ENCODE measurements around the gene MED14. TPM values are rescaled to one million over a fixed set of nuclear protein-coding genes. Genes with fewer than 3 reads are reported as not detected.
"Not testable (repeated sequence)": the region's sequence is repeated elsewhere in the genome, so short reads cannot be mapped to it uniquely, and the experiment has no call there.

MED14 gene
- 24.8 and 28.3 TPM in 2 replicates for total RNA-seq (ENCODE audit: low replicate concordance)

- peak; percentile 76 for DNase-seq (ENCODE audit: low read depth)
- H3K4me3 ChIP-seq (ENCODE audit: low read depth, low read length): peak within 1 kb of the TSS; percentile 86
- peak; percentile 67 for TF ChIP-seq CTCF (IDR thresholded peaks at IDR 0.05; ENCODE audit: insufficient read depth, low read length)
Measured at GRCh38 chrX:40735325-40736169, at the start of gene MED14. Gene MED14 (minus strand): TSS chrX:40735542. CDS start chrX:40735412, 130 bp downstream.

GRCh38 chrX:40784516-40785151 lies 49.3 kb upstream of the MED14 start:
- H3K4me3 ChIP-seq (ENCODE audit: low read depth, low read length): no peak overlapping the region
- no peak for TF ChIP-seq CTCF (IDR thresholded peaks at IDR 0.05; ENCODE audit: insufficient read depth, low read length)
- DNase-seq (ENCODE audit: low read depth): no peak

GRCh38 chrX:40782644-40783259 lies 47.4 kb upstream of the MED14 start:
- not testable (repeated sequence) for DNase-seq (ENCODE audit: low read depth); H3K4me3 ChIP-seq (ENCODE audit: low read depth, low read length)

GRCh38 chrX:40780951-40781350 lies 45.6 kb upstream of the MED14 start:
- DNase-seq (ENCODE audit: low read depth): no peak
- no peak for TF ChIP-seq CTCF (IDR thresholded peaks at IDR 0.05; ENCODE audit: insufficient read depth, low read length)
- no peak overlapping the region for H3K4me3 ChIP-seq (ENCODE audit: low read depth, low read length)

GRCh38 chrX:40780082-40780481 lies 44.7 kb upstream of the MED14 start:
- no peak overlapping the region for H3K4me3 ChIP-seq (ENCODE audit: low read depth, low read length)
- no peak for TF ChIP-seq CTCF (IDR thresholded peaks at IDR 0.05; ENCODE audit: insufficient read depth, low read length)
- no peak for DNase-seq (ENCODE audit: low read depth)

GRCh38 chrX:40778861-40779575 lies 43.7 kb upstream of the MED14 start:
- DNase-seq (ENCODE audit: low read depth): peak; percentile 54
- TF ChIP-seq CTCF (IDR thresholded peaks at IDR 0.05; ENCODE audit: insufficient read depth, low read length): no peak
- H3K4me3 ChIP-seq (ENCODE audit: low read depth, low read length): no peak overlapping the region
